ENCODE results near the gene KCNS3. TPM values are rescaled to one million over a fixed set of nuclear protein-coding genes. Genes with fewer than 3 reads are reported as not detected.

KCNS3 gene
- total and polyA plus RNA-seq, 2 of the 13 experiments (the other 11 are each of a cell fraction or from before 2014, with no cell fraction given) = not detected

DNA sequence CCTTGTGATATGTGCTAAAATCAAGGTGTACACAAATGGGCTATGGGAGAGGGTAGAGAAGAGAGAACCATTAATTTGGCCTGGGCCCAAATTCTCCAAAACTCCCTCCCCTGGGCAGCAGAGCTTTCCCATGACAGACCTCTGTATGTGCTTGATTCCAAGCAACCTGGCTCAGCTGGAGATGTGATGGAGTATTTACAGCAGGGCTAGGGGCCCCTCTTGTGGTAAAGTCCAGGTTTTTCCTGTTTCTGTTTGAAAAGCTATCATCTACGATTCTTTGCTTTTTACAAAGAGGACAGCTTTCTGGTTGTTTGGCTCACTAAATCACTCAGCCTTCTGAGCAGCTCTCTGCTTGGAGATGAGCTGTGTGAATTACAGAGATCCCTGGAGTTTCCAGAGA lies 40.3 kb downstream of the KCNS3 start:
- H3K9ac ChIP-seq (ENCODE audit: insufficient read depth, low read depth, low read length) = no peak overlapping the region
- FAIRE-seq (no peak), ATAC-seq (peak; percentile 77), DNase-seq (ENCODE audit: low spot score) (no peak)
- no peaks in the 10 kb centered on the region for H3K9me3 ChIP-seq (ENCODE audit: low read length)
- no peaks in the 10 kb centered on the region for H4K20me1 ChIP-seq (ENCODE audit: insufficient read depth, low read length)
- no peak overlapping the region for H3K4me2 ChIP-seq (ENCODE audit: low read depth, low read length)
- no TSS peak for BruUV-seq (replicated peaks)
- no peaks in the 10 kb centered on the region for H3K79me2 ChIP-seq (ENCODE audit: insufficient read depth, low read length)
- intact Hi-C loops (cut with micrococcal nuclease; ENCODE audit: unreplicated experiment) (loop anchor here (2.0 kb wide), 1 partner anchor 68 kb away; no protein-coding TSS in a partner anchor), in situ Hi-C loops (cut with HindIII; ENCODE audit: extremely low pct_ligation_motif_present, low pct_unique_long_range_greater_than_20kb) (no loop called here)
- ChIA-PET CTCF (ENCODE audit: low intra/inter-chr PET ratio, low total read pairs) (no interaction called here), POLR2A (no interaction called here)
- H3K36me3 ChIP-seq (replicated peaks in 1 of 2; ENCODE audit: control insufficient read depth in 1 of 2, insufficient read depth in 2 of 2, low read length in 2 of 2) = no peaks in the 10 kb centered on the region
- no peak overlapping the region for H2AFZ ChIP-seq (ENCODE audit: low read length)
- no peaks in the 10 kb centered on the region for H3K4me1 ChIP-seq (ENCODE audit: insufficient read depth, low read length)
- H3K27ac ChIP-seq (ENCODE audit: extremely low read length, insufficient read depth, low read length) = no peak overlapping the region
- no peaks in the 10 kb centered on the region for H3K27me3 ChIP-seq (ENCODE audit: control insufficient read depth in 1 of 2, insufficient read depth in 2 of 2, low read length in 2 of 2)
- no peak overlapping the region for H3K4me3 ChIP-seq (replicated peaks in 1 of 3; ENCODE audit: insufficient read depth in 1 of 3, low read depth in 2 of 3, low read length in 3 of 3)
- 5% methylated on average over 1 of the region's 1 CpG for whole genome bisulfite sequencing (ENCODE audit: low lambda C conversion rate)
- TF ChIP-seq STAG1 (CRISPR knock-in tag; IDR thresholded peaks at IDR 0.05) (peak; percentile 39; the same call in 1 of the 2 replicates), AGO2 (optimal IDR thresholded peaks at IDR 0.05; ENCODE audit: low read depth, low read length) (no peak), RCOR2 (CRISPR knock-in tag; IDR thresholded peaks at IDR 0.05) (no peak), DNMT1 (CRISPR knock-in tag; IDR thresholded peaks at IDR 0.05) (no peak), XRCC5 (optimal IDR thresholded peaks at IDR 0.05; ENCODE audit: low read length) (no peak), SALL2 (CRISPR knock-in tag; IDR thresholded peaks at IDR 0.05) (no peak), NFIB (CRISPR knock-in tag; IDR thresholded peaks at IDR 0.05; ENCODE audit: borderline replicate concordance) (no peak), NFKB2 (CRISPR knock-in tag; IDR thresholded peaks at IDR 0.05; ENCODE audit: borderline replicate concordance) (no peak), SNRNP70 (IDR thresholded peaks at IDR 0.05; ENCODE audit: low read depth, low read length) (no peak), ZNF550 (CRISPR knock-in tag; IDR thresholded peaks at IDR 0.05; ENCODE audit: borderline replicate concordance) (no peak), POLR2A (IDR thresholded peaks at IDR 0.05; ENCODE audit: insufficient read depth in 1 of 2, low read depth in 2 of 2, low read length in 2 of 2) (no peak), ZNF354B (CRISPR knock-in tag; IDR thresholded peaks at IDR 0.05) (no peak), CBFB (CRISPR knock-in tag; IDR thresholded peaks at IDR 0.05) (no peak), FOSL2 (CRISPR knock-in tag; IDR thresholded peaks at IDR 0.05) (no peak)
- TF ChIP-seq, protein P1, sequence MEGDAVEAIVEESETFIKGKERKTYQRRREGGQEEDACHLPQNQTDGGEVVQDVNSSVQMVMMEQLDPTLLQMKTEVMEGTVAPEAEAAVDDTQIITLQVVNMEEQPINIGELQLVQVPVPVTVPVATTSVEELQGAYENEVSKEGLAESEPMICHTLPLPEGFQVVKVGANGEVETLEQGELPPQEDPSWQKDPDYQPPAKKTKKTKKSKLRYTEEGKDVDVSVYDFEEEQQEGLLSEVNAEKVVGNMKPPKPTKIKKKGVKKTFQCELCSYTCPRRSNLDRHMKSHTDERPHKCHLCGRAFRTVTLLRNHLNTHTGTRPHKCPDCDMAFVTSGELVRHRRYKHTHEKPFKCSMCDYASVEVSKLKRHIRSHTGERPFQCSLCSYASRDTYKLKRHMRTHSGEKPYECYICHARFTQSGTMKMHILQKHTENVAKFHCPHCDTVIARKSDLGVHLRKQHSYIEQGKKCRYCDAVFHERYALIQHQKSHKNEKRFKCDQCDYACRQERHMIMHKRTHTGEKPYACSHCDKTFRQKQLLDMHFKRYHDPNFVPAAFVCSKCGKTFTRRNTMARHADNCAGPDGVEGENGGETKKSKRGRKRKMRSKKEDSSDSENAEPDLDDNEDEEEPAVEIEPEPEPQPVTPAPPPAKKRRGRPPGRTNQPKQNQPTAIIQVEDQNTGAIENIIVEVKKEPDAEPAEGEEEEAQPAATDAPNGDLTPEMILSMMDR (CRISPR knock-in tag; IDR thresholded peaks at IDR 0.05) = peak; percentile 43
- TF ChIP-seq, protein P2, sequence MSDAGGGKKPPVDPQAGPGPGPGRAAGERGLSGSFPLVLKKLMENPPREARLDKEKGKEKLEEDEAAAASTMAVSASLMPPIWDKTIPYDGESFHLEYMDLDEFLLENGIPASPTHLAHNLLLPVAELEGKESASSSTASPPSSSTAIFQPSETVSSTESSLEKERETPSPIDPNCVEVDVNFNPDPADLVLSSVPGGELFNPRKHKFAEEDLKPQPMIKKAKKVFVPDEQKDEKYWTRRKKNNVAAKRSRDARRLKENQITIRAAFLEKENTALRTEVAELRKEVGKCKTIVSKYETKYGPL (CRISPR knock-in tag; IDR thresholded peaks at IDR 0.05) = no peak
